Cardiac muscle cell (in vitro differentiated cells and primary cell): ENCODE data around the gene GNLY. TPM values are rescaled to one million over a fixed set of nuclear protein-coding genes. Genes with fewer than 3 reads are reported as not detected.

Experiments
- DNase-seq, 2 donors: peaks; one replicate each; pipeline versions ENCODE4 v3.0.0 to v3.0.0-alpha.2; 2010 to 2017; ENCODE audit warnings: low read depth in 1 of 2, low spot score in 1 of 2
- H3K27ac ChIP-seq: fragments of 200-600 bp; sonication (generic); 2 replicates; pipeline ENCODE4 v1.5.1; 2016
- H3K27me3 ChIP-seq: fragments of 200-600 bp; sonication (generic); 2 replicates; pipeline ENCODE4 v1.6.0; 2016; ENCODE audit warnings: control low read depth
- H3K36me3 ChIP-seq: fragments of 200-600 bp; sonication (generic); 2 replicates; pipeline ENCODE4 v1.5.1; 2016; ENCODE audit warnings: control low read depth
- H3K4me1 ChIP-seq: fragments of 200-600 bp; sonication (generic); 2 replicates; pipeline ENCODE4 v1.8.1; 2017; ENCODE audit warnings: low read depth, mild to moderate bottlenecking, mixed run types
- H3K4me3 ChIP-seq: fragments of 200-600 bp; sonication (generic); 2 replicates; pipeline ENCODE4 v1.5.1; 2016; ENCODE audit warnings: mild to moderate bottlenecking
- H3K9me3 ChIP-seq: fragments of 200-600 bp; sonication (generic); 2 replicates; pipeline ENCODE4 v1.5.1; 2017; ENCODE audit warnings: low read depth, mild to moderate bottlenecking, control low read depth
- polyA plus RNA-seq: library from polyadenylated mRNA; unstranded; fragments of >200 nt; fragmentation: Nextera tagmentation; extraction: Ambion mirVana; gene quantifications from 2 replicates; pipeline ENCODE4 v1.2.1, GENCODE V29; 2016
- total RNA-seq: library from RNA; depleted of rRNA; stranded (reverse); fragments of >200 nt; gene quantifications from 2 replicates; pipeline ENCODE4 v1.2.3, GENCODE V29; 2016
- TF ChIP-seq, protein P1 (sequence below): IDR thresholded peaks from 2 replicates; pipeline ENCODE4 v1.5.1; 2012; ENCODE audit warnings: low read depth, mild to moderate bottlenecking, low read length

The GNLY gene
- total and polyA plus RNA-seq, 2 experiments from 2014 or later, result not detected

DNA sequence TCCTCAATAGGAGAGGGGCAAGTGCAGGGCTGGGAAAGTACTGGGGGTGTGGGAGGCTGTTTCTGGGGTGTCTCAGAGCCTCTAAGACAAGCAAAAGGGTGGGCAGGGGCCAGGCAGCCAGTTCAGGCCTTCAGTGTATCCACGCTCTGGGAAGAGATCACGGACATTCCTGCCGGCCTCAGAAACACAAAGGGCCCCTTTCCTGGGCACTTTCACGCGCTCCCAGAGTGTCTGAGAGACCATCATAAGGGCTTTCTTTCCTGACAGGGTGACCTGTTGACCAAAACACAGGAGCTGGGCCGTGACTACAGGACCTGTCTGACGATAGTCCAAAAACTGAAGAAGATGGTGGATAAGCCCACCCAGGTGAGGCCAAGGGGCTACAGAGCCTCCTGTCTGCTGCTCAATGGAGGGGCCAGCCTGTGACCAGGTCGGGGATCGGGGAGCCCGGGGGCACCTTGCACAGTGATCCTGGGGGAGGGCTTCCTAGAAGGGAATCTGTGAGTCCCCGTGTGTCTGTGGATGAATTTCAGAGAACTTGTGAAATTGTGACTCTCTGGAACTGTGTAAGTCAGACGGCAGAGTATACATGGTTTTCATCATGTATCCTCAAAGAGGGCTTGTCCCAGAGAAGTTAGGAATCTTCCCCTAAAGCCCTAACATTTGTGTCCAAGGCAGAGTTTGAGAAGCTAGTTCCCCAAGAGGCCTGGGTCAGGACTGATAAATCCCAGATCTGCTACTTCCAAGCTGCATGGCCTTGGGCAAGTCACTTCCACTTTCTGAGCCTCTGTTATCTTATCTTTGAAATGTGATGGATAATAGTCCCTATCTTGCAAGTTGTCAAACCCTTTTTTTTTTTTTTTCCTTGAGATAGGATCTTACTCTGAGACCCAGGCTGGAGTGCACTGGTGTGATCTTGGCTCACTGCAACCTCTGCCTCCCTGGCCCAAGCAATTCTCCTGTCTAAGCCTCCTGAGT, 1.8 kb downstream of the GNLY start:
- DNase-seq, result no peak
- H3K9me3 ChIP-seq, result no peaks in the 10 kb centered on the region
- no peaks in the 10 kb centered on the region for H3K27me3 ChIP-seq
- H3K36me3 ChIP-seq, result no peaks in the 10 kb centered on the region
- TF ChIP-seq, protein P1, sequence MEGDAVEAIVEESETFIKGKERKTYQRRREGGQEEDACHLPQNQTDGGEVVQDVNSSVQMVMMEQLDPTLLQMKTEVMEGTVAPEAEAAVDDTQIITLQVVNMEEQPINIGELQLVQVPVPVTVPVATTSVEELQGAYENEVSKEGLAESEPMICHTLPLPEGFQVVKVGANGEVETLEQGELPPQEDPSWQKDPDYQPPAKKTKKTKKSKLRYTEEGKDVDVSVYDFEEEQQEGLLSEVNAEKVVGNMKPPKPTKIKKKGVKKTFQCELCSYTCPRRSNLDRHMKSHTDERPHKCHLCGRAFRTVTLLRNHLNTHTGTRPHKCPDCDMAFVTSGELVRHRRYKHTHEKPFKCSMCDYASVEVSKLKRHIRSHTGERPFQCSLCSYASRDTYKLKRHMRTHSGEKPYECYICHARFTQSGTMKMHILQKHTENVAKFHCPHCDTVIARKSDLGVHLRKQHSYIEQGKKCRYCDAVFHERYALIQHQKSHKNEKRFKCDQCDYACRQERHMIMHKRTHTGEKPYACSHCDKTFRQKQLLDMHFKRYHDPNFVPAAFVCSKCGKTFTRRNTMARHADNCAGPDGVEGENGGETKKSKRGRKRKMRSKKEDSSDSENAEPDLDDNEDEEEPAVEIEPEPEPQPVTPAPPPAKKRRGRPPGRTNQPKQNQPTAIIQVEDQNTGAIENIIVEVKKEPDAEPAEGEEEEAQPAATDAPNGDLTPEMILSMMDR, result no peak
- H3K4me3 ChIP-seq, result no peak overlapping the region
- H3K27ac ChIP-seq, result no peak overlapping the region
- no peaks in the 10 kb centered on the region for H3K4me1 ChIP-seq

DNA sequence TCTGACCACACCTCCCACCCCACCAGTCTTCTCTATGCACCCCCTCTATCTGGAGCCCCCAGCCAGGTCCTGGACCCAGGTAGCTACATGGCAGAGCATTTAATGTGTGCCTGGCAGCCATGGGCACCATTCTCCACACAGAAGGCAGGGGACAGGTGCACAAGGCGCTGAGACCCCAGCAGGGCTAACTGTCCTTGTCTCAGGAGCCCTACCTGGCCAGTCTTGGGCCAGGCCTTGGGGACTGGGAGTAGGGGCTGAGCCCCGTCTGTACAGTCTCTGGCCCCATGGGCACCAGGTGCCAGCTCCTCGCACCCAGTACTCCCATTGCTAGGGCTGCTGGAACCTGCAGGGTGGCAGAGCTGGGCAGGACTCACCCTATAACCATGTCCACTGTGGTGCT, 2.9 kb downstream of the GNLY start:
- Histone ChIP-seq H3K9me3 (no peaks in the 10 kb centered on the region), H3K36me3 (no peaks in the 10 kb centered on the region), H3K4me1 (no peaks in the 10 kb centered on the region), H3K4me3 (no peak overlapping the region), H3K27me3 (no peaks in the 10 kb centered on the region), H3K27ac (no peak overlapping the region)
- TF ChIP-seq, protein P1, result no peak
- no peak for DNase-seq

DNA sequence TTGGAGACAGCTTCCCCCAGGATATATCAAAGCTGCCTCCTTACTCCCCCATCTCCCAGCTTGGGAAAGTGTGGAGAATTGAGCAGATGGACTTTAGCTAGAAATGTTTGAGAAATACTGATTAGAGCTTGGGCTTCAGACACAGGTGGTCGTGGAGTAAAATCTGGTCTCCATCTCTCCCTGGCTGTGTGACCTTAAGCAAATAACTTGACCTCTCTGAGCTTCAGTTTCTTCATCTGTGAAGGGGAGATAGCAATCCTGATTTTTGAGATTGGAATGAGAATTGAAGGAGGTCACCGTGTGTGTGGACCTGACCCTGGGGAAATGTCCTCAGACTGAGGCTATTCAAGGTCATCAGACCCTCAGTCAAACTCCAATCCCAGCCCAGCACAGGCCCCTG, 3.6 kb downstream of the GNLY start:
- Histone ChIP-seq H3K27ac (no peak overlapping the region), H3K4me1 (no peaks in the 10 kb centered on the region), H3K27me3 (no peaks in the 10 kb centered on the region), H3K4me3 (no peak overlapping the region), H3K36me3 (no peaks in the 10 kb centered on the region), H3K9me3 (no peaks in the 10 kb centered on the region)
- DNase-seq, result no peak
- TF ChIP-seq, protein P1, result no peak

DNA sequence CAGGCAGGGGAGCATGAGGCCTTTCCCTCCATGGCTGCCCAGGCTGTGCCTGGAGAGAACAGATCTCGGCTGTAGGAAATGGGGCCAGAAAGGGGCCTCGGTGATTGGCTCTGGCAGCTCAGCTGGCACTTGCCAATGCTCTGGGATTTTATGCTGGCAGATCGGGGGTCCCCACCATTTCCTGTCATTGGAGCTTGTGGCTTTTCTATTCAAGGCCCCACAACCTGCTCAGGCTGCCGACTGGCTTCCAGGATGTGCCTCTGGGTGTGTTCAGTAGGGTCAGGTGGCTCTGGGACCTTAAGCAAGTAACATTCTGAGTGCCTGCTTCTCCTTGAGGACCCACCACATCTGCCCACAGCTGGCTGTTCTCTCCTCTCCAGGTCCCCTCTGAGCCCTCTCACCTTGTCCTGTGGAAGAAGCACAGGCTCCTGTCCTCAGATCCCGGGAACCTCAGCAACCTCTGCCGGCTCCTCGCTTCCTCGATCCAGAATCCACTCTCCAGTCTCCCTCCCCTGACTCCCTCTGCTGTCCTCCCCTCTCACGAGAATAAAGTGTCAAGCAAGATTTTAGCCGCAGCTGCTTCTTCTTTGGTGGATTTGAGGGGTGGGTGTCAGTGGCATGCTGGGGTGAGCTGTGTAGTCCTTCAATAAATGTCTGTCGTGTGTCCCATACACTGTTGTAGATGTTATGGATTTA, 4.2 kb downstream of the GNLY start:
- TF ChIP-seq, protein P1, result no peak
- no peak for DNase-seq
- Histone ChIP-seq H3K27ac (no peak overlapping the region), H3K27me3 (no peaks in the 10 kb centered on the region), H3K4me3 (no peak overlapping the region), H3K36me3 (no peaks in the 10 kb centered on the region), H3K9me3 (no peaks in the 10 kb centered on the region), H3K4me1 (no peaks in the 10 kb centered on the region)

DNA sequence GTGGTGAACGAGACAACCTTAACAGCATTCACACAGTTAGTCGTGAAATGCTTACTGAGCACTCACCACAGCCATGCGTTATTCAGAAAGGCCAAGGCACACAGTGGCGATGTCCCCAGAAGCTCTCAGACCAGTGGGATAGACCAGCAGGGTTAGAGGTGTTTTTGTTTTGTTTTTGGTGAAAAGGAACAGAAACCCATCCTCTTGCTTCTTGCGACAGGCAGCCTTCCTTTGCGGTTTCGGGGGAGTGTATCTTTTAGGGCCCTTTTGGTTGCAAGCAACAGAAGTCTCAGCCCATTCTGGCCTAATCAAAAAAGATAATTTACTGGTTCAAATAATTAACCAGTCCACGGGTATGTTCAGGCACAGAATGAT, 4.7 kb downstream of the GNLY start:
- no peaks in the 10 kb centered on the region for H3K36me3 ChIP-seq
- H3K27ac ChIP-seq, result no peak overlapping the region
- no peaks in the 10 kb centered on the region for H3K27me3 ChIP-seq
- H3K4me3 ChIP-seq, result no peak overlapping the region
- no peaks in the 10 kb centered on the region for H3K9me3 ChIP-seq
- TF ChIP-seq, protein P1, result no peak
- H3K4me1 ChIP-seq, result no peaks in the 10 kb centered on the region
- DNase-seq, result no peak
